Mesenchymal stem cell (in vitro differentiated cells and primary cell): Measurements from ENCODE around the gene IFNLR1.

Experiments used
- DNase-seq: peaks from one replicate; pipeline ENCODE4 v3.0.0-alpha.2; 2013
- H2AFZ ChIP-seq: one replicate; pipeline ENCODE4 v1.6.1; 2013; ENCODE audit warnings: low read depth, mild to moderate bottlenecking, control low read depth, inconsistent platforms, low read length, moderate library complexity
- H2AK5ac ChIP-seq: 2 replicates; pipeline ENCODE4 v1.6.1; 2013; ENCODE audit warnings: low read length, moderate library complexity, mild to moderate bottlenecking, inconsistent platforms; ENCODE audit not compliant: severe bottlenecking
- H2BK120ac ChIP-seq: one replicate; pipeline ENCODE4 v1.6.1; 2013; ENCODE audit warnings: low read depth, mild to moderate bottlenecking, inconsistent platforms, low read length, moderate library complexity
- H2BK12ac ChIP-seq, 2 experiments: one replicate each; pipeline ENCODE4 v1.6.1; 2013; ENCODE audit warnings: inconsistent platforms in 2 of 2, low read length in 2 of 2, mild to moderate bottlenecking in 2 of 2, moderate library complexity in 2 of 2, control low read depth in 1 of 2
- H2BK15ac ChIP-seq: one replicate; pipeline ENCODE4 v1.6.1; 2013; ENCODE audit warnings: mild to moderate bottlenecking, low read depth, inconsistent platforms; ENCODE audit not compliant: poor library complexity, severe bottlenecking
- H2BK5ac ChIP-seq: 2 replicates; pipeline ENCODE4 v1.6.1; 2013; ENCODE audit warnings: low read depth, mild to moderate bottlenecking, low read length, control low read depth, inconsistent platforms; ENCODE audit not compliant: poor library complexity, severe bottlenecking
- H3K14ac ChIP-seq, 2 experiments: one replicate each; pipeline ENCODE4 v1.6.1; 2013; ENCODE audit warnings: inconsistent platforms in 2 of 2, low read length in 2 of 2, control low read depth in 1 of 2, mild to moderate bottlenecking in 1 of 2, moderate library complexity in 1 of 2
- H3K18ac ChIP-seq, 2 experiments: one replicate each; pipeline ENCODE4 v1.6.1; 2013; ENCODE audit warnings: inconsistent platforms in 2 of 2, low read length in 2 of 2, control low read depth in 1 of 2, low read depth in 1 of 2, mild to moderate bottlenecking in 1 of 2
- H3K23ac ChIP-seq, 2 experiments: one replicate each; pipeline ENCODE4 v1.6.1; 2013; ENCODE audit warnings: inconsistent platforms in 2 of 2, low read length in 2 of 2, mild to moderate bottlenecking in 2 of 2, moderate library complexity in 2 of 2, control low read depth in 1 of 2
- H3K27ac ChIP-seq: 2 replicates; pipeline ENCODE4 v1.5.1; 2013; ENCODE audit warnings: mild to moderate bottlenecking, moderate library complexity, low read length, control low read depth, inconsistent platforms; ENCODE audit not compliant: poor library complexity, severe bottlenecking
- H3K27me3 ChIP-seq, 2 experiments: 2 replicates each; pipeline versions ENCODE4 v1.6.1 to v1.7.0; 2013; ENCODE audit warnings: low read length in 2 of 2, mild to moderate bottlenecking in 2 of 2, moderate library complexity in 2 of 2, control low read depth in 1 of 2, inconsistent platforms in 1 of 2; ENCODE audit not compliant: control insufficient read depth in 1 of 2, insufficient read depth in 1 of 2
- H3K36me3 ChIP-seq, 2 experiments: 2 replicates each; pipeline versions ENCODE4 v1.6.1 to v1.7.0; 2013; ENCODE audit warnings: low read length in 2 of 2, control low read depth in 1 of 2, inconsistent platforms in 1 of 2, low read depth in 1 of 2, mild to moderate bottlenecking in 1 of 2; ENCODE audit not compliant: insufficient read depth in 2 of 2, control insufficient read depth in 1 of 2
- H3K4ac ChIP-seq, 2 experiments: one replicate each; pipeline ENCODE4 v1.6.1; 2013; ENCODE audit warnings: inconsistent platforms in 2 of 2, low read length in 2 of 2, mild to moderate bottlenecking in 2 of 2, moderate library complexity in 2 of 2, control low read depth in 1 of 2, low read depth in 1 of 2
- H3K4me1 ChIP-seq: 2 replicates; pipeline ENCODE4 v1.6.1; 2013; ENCODE audit warnings: low read depth, low read length, control low read depth; ENCODE audit not compliant: control insufficient read depth, insufficient read depth
- H3K4me2 ChIP-seq: 2 replicates; pipeline ENCODE4 v1.6.1; 2013; ENCODE audit warnings: low read length, mild to moderate bottlenecking, inconsistent platforms; ENCODE audit not compliant: poor library complexity, severe bottlenecking
- H3K4me3 ChIP-seq, 2 experiments: 2 replicates each; pipeline versions ENCODE4 v1.5.1 to v1.7.0; 2013; ENCODE audit warnings: low read length in 2 of 2, mild to moderate bottlenecking in 2 of 2, control low read depth in 1 of 2, low read depth in 1 of 2; ENCODE audit not compliant: insufficient read depth in 1 of 2
- H3K79me1 ChIP-seq: replicated peaks from 2 replicates; pipeline ENCODE4 v1.6.1; 2013; ENCODE audit warnings: mild to moderate bottlenecking, control low read depth, low read length, inconsistent platforms; ENCODE audit not compliant: poor library complexity, severe bottlenecking
- H3K9ac ChIP-seq: 2 replicates; pipeline ENCODE4 v1.7.0; 2013; ENCODE audit warnings: mild to moderate bottlenecking, low read length, moderate library complexity
- H3K9me3 ChIP-seq: 2 replicates; pipeline ENCODE4 v1.7.0; 2013; ENCODE audit warnings: mild to moderate bottlenecking, low read length; ENCODE audit not compliant: control insufficient read depth
- H4K8ac ChIP-seq: one replicate; pipeline ENCODE4 v1.6.1; 2013; ENCODE audit warnings: inconsistent platforms, mild to moderate bottlenecking, low read length, moderate library complexity
- H4K91ac ChIP-seq: one replicate; pipeline ENCODE4 v1.6.1; 2013; ENCODE audit warnings: mild to moderate bottlenecking, low read length, inconsistent platforms
- WGBS: methylation state at CpG from one replicate; pipeline ENCODE4 v1.1.7; 2013; ENCODE audit warnings: mixed read lengths; 5-methylcytosine and 5-hydroxymethylcytosine counted together

IFNLR1 gene

GRCh38 chr1:24224086-24224485, 37.0 kb upstream of the IFNLR1 start:
- H3K27ac ChIP-seq, result no peak overlapping the region
- no peak overlapping the region for H4K8ac ChIP-seq
- H2BK12ac ChIP-seq, result no peak overlapping the region
- no peak overlapping the region for H3K14ac ChIP-seq
- DNase-seq, result no peak
- peaks cover 6 to 65% of the 10 kb centered on the region in 2 experiments for H3K27me3 ChIP-seq
- no peak overlapping the region for H3K4me3 ChIP-seq
- no peak overlapping the region for H3K23ac ChIP-seq
- WGBS, result 96% methylated on average over 2 of the region's 2 CpGs
- no peak overlapping the region for H3K4ac ChIP-seq
- H4K91ac ChIP-seq, result no peak overlapping the region
- no peaks in the 10 kb centered on the region for H3K9me3 ChIP-seq
- H2AFZ ChIP-seq, result no peak overlapping the region
- no peak overlapping the region for H2BK5ac ChIP-seq
- H3K18ac ChIP-seq, result no peak overlapping the region
- H2BK120ac ChIP-seq, result no peak overlapping the region
- H2AK5ac ChIP-seq, result no peak overlapping the region
- H3K79me1 ChIP-seq, result no peaks in the 10 kb centered on the region
- no peaks in the 10 kb centered on the region for H3K4me1 ChIP-seq
- H3K4me2 ChIP-seq, result no peak overlapping the region
- H2BK15ac ChIP-seq, result no peak overlapping the region
- H3K36me3 ChIP-seq, result no peaks in the 10 kb centered on the region
- H3K9ac ChIP-seq, result no peak overlapping the region

- Histone ChIP-seq H2BK12ac (no peak overlapping the region), H3K14ac (no peak overlapping the region), H4K8ac (no peak overlapping the region), H3K4ac (no peak overlapping the region), H2BK120ac (no peak overlapping the region), H3K9ac (no peak overlapping the region), H3K27ac (no peak overlapping the region), H4K91ac (no peak overlapping the region), H3K23ac (no peak overlapping the region), H2AK5ac (no peak overlapping the region), H3K4me1 (no peaks in the 10 kb centered on the region), H3K18ac (no peak overlapping the region), H3K9me3 (no peaks in the 10 kb centered on the region), H2BK5ac (no peak overlapping the region), H3K27me3 (peaks cover 6 to 64% of the 10 kb centered on the region in 2 experiments), H2BK15ac (no peak overlapping the region), H3K79me1 (no peaks in the 10 kb centered on the region), H3K36me3 (no peaks in the 10 kb centered on the region), H2AFZ (no peak overlapping the region), H3K4me3 (no peak overlapping the region), H3K4me2 (no peak overlapping the region)
- WGBS, result 86% methylated on average over 1 of the region's 1 CpG
- DNase-seq, result no peak
These were observed 35.7 kb upstream of the IFNLR1 start for GRCh38 chr1:24222793-24223192.

- Histone ChIP-seq H3K27ac (no peak overlapping the region), H2BK12ac (no peak overlapping the region), H2AK5ac (no peak overlapping the region), H3K14ac (no peak overlapping the region), H4K8ac (no peak overlapping the region), H3K4me1 (no peaks in the 10 kb centered on the region), H2AFZ (no peak overlapping the region), H2BK15ac (no peak overlapping the region), H3K79me1 (no peaks in the 10 kb centered on the region), H3K36me3 (no peaks in the 10 kb centered on the region), H4K91ac (no peak overlapping the region), H3K18ac (no peak overlapping the region), H3K27me3 (peaks cover 12 to 69% of the 10 kb centered on the region in 2 experiments), H3K9me3 (no peaks in the 10 kb centered on the region), H3K4ac (no peak overlapping the region), H3K4me3 (no peak overlapping the region), H3K4me2 (no peak overlapping the region), H3K9ac (no peak overlapping the region), H2BK120ac (no peak overlapping the region), H3K23ac (no peak overlapping the region), H2BK5ac (no peak overlapping the region)
- 84% methylated on average over 9 of the region's 9 CpGs for WGBS
- no peak for DNase-seq
These were observed 35.0 kb upstream of the IFNLR1 start for GRCh38 chr1:24222008-24222605.

GRCh38 chr1:24221246-24221645, 34.2 kb upstream of the IFNLR1 start:
- 82% methylated on average over 2 of the region's 2 CpGs for WGBS

More at GRCh38 chr1:24221246-24221645, 34.2 kb upstream of the IFNLR1 start:
- H3K9ac ChIP-seq, result no peak overlapping the region
- no peak overlapping the region for H3K27ac ChIP-seq
- H4K8ac ChIP-seq, result no peak overlapping the region
- H3K27me3 ChIP-seq, result peaks cover 19 to 78% of the 10 kb centered on the region in 2 experiments
- H3K4ac ChIP-seq, result no peak overlapping the region
- H4K91ac ChIP-seq, result no peak overlapping the region
- no peak overlapping the region for H2BK12ac ChIP-seq
- H2AK5ac ChIP-seq, result no peak overlapping the region
- H3K18ac ChIP-seq, result no peak overlapping the region
- no peak overlapping the region for H2BK120ac ChIP-seq
- H2BK15ac ChIP-seq, result no peak overlapping the region
- no peak overlapping the region for H2BK5ac ChIP-seq
- DNase-seq, result no peak
- no peak overlapping the region for H3K23ac ChIP-seq
- H3K9me3 ChIP-seq, result no peaks in the 10 kb centered on the region
- H2AFZ ChIP-seq, result no peak overlapping the region
- peaks cover 4% of the 10 kb centered on the region for H3K4me1 ChIP-seq
- no peaks in the 10 kb centered on the region for H3K79me1 ChIP-seq
- H3K4me2 ChIP-seq, result no peak overlapping the region
- H3K14ac ChIP-seq, result no peak overlapping the region
- no peak overlapping the region for H3K4me3 ChIP-seq
- no peaks in the 10 kb centered on the region for H3K36me3 ChIP-seq
